Measurements from ENCODE around the gene MED10. TPM values are rescaled to one million over a fixed set of nuclear protein-coding genes. Genes with fewer than 3 reads are reported as not detected.

MED10 gene
- total and polyA plus RNA-seq, 12 donors: 9.5 to 38.2 (median 25.7) TPM

DNA sequence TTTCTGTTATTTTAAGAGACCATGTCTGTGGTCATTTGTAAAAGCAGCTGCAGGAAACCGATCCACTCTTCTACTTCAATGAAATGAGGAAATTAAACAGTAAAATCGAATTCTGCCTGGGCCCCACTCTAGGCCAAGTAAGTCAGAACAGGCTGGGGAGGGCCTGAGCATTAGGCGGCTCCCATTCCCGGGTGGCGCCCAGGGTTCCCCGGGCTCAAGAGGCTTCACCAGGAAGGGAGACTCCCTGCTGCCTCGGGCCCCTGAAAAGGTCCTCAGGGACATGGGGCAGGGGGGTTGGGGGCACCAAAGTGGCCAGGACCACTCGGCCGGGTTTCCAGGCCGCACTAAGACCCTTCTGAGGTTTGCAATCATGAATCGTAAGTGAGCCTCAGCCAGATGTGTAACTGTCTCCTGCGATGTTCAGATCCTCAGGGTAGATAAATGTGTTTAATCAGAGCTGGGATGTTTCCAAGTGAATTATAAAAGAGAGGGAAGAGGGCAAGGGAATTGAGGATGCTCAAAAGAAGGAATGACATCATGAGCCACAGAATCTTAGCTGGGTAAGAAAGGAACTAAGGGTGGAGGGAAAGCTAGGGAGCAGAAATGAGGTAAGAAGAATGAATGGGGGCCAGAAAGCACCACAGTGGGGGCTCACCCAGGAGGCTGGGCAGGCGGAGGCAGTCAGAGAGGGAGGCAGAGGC is 24.6 kb downstream of the MED10 start:
- DNase-seq: no peak
- Histone ChIP-seq H3K4me3 (no peak overlapping the region), H3K27ac (no peak overlapping the region), H3K9me3 (replicated peaks in 1 of 3) (no peaks in the 10 kb centered on the region), H3K27me3 (no peaks in the 10 kb centered on the region), H3K36me3 (replicated peaks in 1 of 2) (no peaks in the 10 kb centered on the region), H3K4me1 (replicated peaks in 1 of 2) (no peaks in the 10 kb centered on the region)
- TF ChIP-seq, protein P1, sequence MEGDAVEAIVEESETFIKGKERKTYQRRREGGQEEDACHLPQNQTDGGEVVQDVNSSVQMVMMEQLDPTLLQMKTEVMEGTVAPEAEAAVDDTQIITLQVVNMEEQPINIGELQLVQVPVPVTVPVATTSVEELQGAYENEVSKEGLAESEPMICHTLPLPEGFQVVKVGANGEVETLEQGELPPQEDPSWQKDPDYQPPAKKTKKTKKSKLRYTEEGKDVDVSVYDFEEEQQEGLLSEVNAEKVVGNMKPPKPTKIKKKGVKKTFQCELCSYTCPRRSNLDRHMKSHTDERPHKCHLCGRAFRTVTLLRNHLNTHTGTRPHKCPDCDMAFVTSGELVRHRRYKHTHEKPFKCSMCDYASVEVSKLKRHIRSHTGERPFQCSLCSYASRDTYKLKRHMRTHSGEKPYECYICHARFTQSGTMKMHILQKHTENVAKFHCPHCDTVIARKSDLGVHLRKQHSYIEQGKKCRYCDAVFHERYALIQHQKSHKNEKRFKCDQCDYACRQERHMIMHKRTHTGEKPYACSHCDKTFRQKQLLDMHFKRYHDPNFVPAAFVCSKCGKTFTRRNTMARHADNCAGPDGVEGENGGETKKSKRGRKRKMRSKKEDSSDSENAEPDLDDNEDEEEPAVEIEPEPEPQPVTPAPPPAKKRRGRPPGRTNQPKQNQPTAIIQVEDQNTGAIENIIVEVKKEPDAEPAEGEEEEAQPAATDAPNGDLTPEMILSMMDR (IDR thresholded peaks at IDR 0.05): no peak
- no peak for TF ChIP-seq POLR2A (IDR thresholded peaks at IDR 0.05)
- WGBS, 4 donors: 85 to 90% (median 86%) methylated on average over 12 to 13 of the region's 13 CpGs
- intact Hi-C loops (cut with DNase I): no loop called here

DNA sequence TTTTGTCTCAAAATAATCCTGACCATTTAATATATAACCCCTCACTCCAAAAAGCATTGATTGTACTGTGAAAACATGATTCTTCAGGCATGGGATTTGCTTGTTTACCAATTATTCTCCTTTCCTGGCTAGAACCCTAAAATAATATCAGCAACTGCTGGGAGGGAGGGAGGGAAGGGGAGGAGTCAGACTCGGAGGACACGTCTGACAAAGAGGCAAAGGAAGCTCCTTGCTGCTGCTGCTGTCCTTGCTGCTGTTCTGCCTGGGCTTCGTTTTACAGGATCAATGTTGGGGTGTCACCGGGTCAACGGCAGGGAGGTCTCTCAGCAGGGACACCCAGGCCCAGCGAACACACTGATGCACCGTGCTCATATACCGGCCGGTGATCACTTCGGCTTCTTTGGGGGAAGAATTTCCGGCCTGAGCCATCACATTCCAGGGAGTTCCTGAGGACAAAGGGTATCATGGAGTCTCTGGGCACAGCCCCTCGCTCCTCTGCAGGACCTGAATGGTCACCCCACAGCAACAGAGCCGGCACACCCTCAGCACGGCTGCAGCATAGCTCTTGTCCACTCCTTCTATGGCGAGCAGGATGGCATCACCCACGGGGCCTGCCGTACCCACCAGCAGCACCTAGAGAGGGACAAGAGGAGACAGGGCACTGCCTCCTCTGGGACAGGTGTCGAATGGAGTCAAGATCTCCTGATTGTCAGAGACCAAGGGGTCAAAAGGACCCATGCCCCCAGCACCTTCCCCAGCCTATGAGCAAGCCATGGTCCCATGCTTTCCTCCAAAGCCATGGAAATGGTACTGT is 27.9 kb downstream of the MED10 start:
- DNase-seq: peak in 1 of 7 donors; percentile 11
- TF ChIP-seq, protein P1 (IDR thresholded peaks at IDR 0.05): no peak
- TF ChIP-seq POLR2A (IDR thresholded peaks at IDR 0.05): no peak
- WGBS, 4 donors: 43 to 69% (median 58%) methylated on average over 7 to 18 of the region's 18 CpGs
- Histone ChIP-seq H3K27me3 (no peaks in the 10 kb centered on the region), H3K27ac (no peak overlapping the region), H3K4me3 (no peak overlapping the region), H3K9me3 (replicated peaks in 1 of 3) (no peaks in the 10 kb centered on the region), H3K4me1 (replicated peaks in 1 of 2) (no peaks in the 10 kb centered on the region), H3K36me3 (replicated peaks in 1 of 2) (no peaks in the 10 kb centered on the region)
- intact Hi-C loops (cut with DNase I): no loop called here

DNA sequence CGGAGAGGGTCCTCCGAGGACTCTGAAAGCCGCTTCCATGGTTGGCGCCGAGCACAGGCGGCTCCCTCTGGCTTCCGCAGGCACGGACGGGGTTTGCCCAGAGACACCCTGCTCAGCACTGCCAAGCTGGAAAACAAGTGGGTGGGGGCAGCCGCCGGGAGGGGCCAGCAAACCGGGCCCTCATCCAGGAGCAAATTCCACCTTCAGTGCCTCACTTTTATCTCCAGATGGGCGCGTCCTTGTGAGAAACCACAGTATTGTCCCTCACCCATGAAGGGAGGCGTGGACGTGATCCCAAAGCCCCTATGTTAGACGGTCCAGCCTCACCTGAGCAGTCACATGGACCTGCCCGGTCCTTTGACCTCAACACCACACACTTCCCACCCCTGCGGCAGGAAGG is 29.0 kb downstream of the MED10 start:
- no peak overlapping the region for H3K4me3 ChIP-seq
- H3K36me3 ChIP-seq (replicated peaks in 1 of 2): no peaks in the 10 kb centered on the region
- DNase-seq: no peak
- H3K4me1 ChIP-seq (replicated peaks in 1 of 2): no peaks in the 10 kb centered on the region
- TF ChIP-seq, protein P1 (IDR thresholded peaks at IDR 0.05): no peak
- TF ChIP-seq POLR2A (IDR thresholded peaks at IDR 0.05): no peak
- WGBS, 4 donors: 90 to 96% (median 94%) methylated on average over 10 to 19 of the region's 19 CpGs
- no peaks in the 10 kb centered on the region for H3K27me3 ChIP-seq
- no peak overlapping the region for H3K27ac ChIP-seq
- no peaks in the 10 kb centered on the region for H3K9me3 ChIP-seq (replicated peaks in 1 of 3)
- intact Hi-C loops (cut with DNase I): no loop called here

DNA sequence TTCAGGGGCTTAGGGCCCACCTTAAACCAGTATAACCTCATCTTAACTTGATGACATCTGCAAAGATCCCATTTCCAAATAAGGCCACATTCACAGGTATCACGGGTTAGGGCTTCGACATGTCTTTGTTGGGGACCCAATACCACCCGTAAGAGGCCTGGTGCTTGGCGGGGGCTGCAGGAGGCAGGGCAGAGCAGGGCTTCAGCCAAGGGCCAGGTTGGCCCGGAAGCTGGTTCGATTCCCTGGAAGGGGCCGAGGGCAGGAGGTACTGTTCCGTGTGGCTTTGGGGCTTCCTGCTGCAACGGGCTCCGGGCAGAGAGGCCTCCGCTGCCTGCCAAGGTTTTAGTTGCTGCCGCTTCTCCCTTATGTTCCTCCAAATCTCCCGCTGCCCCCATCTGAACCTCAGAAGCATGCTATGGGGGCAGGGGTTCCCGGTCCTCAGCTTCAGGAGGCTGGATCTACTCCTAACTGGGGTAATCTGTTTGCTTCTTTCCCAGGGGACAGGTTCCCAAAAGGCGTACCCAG is 29.8 kb downstream of the MED10 start:
- no peaks in the 10 kb centered on the region for H3K4me1 ChIP-seq (replicated peaks in 1 of 2)
- no peaks in the 10 kb centered on the region for H3K9me3 ChIP-seq (replicated peaks in 1 of 3)
- H3K27ac ChIP-seq: no peak overlapping the region
- 93 to 97% (median 94%) methylated on average over 13 to 15 of the region's 15 CpGs for WGBS, 4 donors
- H3K36me3 ChIP-seq (replicated peaks in 1 of 2): no peaks in the 10 kb centered on the region
- no peaks in the 10 kb centered on the region for H3K27me3 ChIP-seq
- no peak for DNase-seq
- intact Hi-C loops (cut with DNase I): no loop called here
- no peak overlapping the region for H3K4me3 ChIP-seq
- no peak for TF ChIP-seq POLR2A (IDR thresholded peaks at IDR 0.05)
- TF ChIP-seq, protein P1 (IDR thresholded peaks at IDR 0.05): no peak
